Colonic mucosa (tissue), 4 donors: ENCODE results near the gene SPATA13. TPM values are rescaled to one million over a fixed set of nuclear protein-coding genes. Genes with fewer than 3 reads are reported as not detected.
A peak's percentile ranks its signal among the peaks of the same experiment; 100 is the strongest.

Source experiments
- DNase-seq: peaks from one replicate; pipeline ENCODE4 v3.0.0-alpha.2; 2020
- H3K27ac ChIP-seq: fragments of 200-600 bp; one replicate; pipeline ENCODE4 v1.8.0; 2021
- H3K27me3 ChIP-seq: fragments of 200-600 bp; one replicate; pipeline ENCODE4 v1.8.0; 2021
- H3K36me3 ChIP-seq: fragments of 200-600 bp; one replicate; pipeline ENCODE4 v1.8.0; 2021
- H3K4me1 ChIP-seq: fragments of 200-600 bp; one replicate; pipeline ENCODE4 v1.8.0; 2021; ENCODE audit warnings: mild to moderate bottlenecking
- H3K4me3 ChIP-seq: fragments of 200-600 bp; one replicate; pipeline ENCODE4 v1.8.0; 2021
- H3K9ac ChIP-seq, 2 donors: one replicate each; pipeline ENCODE4 v1.7.0; 2013; ENCODE audit warnings: control low read depth in 2 of 2, low read depth in 2 of 2, low read length in 2 of 2
- H3K9me3 ChIP-seq: fragments of 200-600 bp; one replicate; pipeline ENCODE4 v1.8.0; 2021
- intact Hi-C: fragments of 100-400 bp; cut with DNase I; formaldehyde crosslinking; loops from one replicate; pipeline ENCODE4 v1.14.1; 2022
- total RNA-seq, 2 donors: library from RNA; stranded (reverse); fragmentation: NEBNext Ultra II Directional in 1 of 2; extraction: Animal tissue kit (Norgen Biotek cat#: 25700) in 1 of 2; gene quantifications; one replicate each; pipeline ENCODE4 v1.2.1, GENCODE V29; 2021
- TF ChIP-seq, protein P1 (sequence below): fragments of 200-600 bp; IDR thresholded peaks from one replicate; pipeline ENCODE4 v1.8.0; 2022; ENCODE audit warnings: antibody characterized with exemption, mild to moderate bottlenecking
- donor health status: healthy.
- donor health status: DM: no; HTN: no; CAD: no.
- donor health status: DM: no; HTN: no; CAD: no.

Gene SPATA13
- total RNA-seq, 2 donors from 2014 or later, result 41.5 to 43.8 TPM

DNA sequence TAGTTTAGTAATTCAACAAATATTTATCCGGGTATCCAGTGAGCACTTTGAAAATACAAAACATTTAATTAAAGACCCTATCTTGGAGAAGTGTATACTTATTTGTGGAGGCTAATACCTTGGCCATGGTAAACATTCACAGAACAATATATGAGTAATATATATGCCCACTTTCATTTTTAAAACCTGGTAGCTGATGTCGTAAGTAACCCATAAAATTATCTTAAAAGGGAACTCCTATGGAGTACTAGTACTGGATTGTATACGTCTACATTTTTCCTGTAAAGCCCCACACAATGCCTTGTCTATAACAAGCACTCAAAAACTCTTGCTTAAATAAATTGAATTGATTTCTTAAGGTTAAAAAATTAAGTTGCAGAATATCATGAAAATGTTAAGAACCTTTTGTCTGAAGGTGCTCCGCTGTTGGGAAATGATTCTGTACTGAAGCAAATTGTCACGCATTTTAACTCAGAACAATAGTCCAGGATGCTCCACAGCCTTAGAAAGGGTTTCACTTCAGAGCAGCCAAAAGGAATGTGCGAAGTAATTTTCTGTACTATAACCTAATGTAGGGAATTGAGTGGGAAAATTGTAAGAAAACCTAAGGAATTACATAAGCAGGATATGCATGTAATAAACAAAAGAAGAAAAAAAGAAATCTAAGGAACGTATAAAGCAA, 90.0 kb downstream of the SPATA13 start:
- TF ChIP-seq, protein P1, sequence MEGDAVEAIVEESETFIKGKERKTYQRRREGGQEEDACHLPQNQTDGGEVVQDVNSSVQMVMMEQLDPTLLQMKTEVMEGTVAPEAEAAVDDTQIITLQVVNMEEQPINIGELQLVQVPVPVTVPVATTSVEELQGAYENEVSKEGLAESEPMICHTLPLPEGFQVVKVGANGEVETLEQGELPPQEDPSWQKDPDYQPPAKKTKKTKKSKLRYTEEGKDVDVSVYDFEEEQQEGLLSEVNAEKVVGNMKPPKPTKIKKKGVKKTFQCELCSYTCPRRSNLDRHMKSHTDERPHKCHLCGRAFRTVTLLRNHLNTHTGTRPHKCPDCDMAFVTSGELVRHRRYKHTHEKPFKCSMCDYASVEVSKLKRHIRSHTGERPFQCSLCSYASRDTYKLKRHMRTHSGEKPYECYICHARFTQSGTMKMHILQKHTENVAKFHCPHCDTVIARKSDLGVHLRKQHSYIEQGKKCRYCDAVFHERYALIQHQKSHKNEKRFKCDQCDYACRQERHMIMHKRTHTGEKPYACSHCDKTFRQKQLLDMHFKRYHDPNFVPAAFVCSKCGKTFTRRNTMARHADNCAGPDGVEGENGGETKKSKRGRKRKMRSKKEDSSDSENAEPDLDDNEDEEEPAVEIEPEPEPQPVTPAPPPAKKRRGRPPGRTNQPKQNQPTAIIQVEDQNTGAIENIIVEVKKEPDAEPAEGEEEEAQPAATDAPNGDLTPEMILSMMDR, result no peak
- Histone ChIP-seq H3K9me3 (no peaks in the 10 kb centered on the region), H3K4me3 (no peak overlapping the region), H3K27me3 (no peaks in the 10 kb centered on the region), H3K4me1 (peaks cover under 1% of the 10 kb centered on the region), H3K9ac (no peak overlapping the region), H3K27ac (no peak overlapping the region), H3K36me3 (no peaks in the 10 kb centered on the region)
- intact Hi-C loops, result no loop called here
- DNase-seq, result no peak

DNA sequence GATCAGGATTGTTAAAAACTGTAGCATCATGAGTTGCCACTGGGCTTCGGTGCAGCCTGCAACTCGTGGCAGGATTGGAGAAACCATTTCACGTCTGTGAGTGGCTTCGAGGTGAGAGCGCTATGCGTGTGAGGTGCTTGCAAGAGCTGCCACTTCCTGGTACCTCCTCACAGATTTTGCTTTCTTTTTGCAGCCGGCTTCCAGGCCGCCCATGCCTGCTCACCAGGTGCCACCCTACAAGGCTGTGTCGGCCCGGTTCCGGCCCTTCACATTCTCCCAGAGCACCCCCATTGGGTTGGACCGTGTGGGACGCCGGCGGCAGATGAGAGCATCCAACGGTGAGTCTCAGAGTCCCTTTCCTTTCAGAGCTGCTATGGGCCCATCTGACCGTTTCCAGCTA, 91.0 kb downstream of the SPATA13 start:
- no peaks in the 10 kb centered on the region for H3K9me3 ChIP-seq
- no peak for DNase-seq
- peak overlapping the region; percentile 14 for H3K27ac ChIP-seq
- TF ChIP-seq, protein P1, result no peak
- H3K36me3 ChIP-seq, result no peaks in the 10 kb centered on the region
- intact Hi-C loops, result no loop called here
- no peak overlapping the region for H3K9ac ChIP-seq
- H3K4me3 ChIP-seq, result no peak overlapping the region
- no peaks in the 10 kb centered on the region for H3K4me1 ChIP-seq
- no peaks in the 10 kb centered on the region for H3K27me3 ChIP-seq

DNA sequence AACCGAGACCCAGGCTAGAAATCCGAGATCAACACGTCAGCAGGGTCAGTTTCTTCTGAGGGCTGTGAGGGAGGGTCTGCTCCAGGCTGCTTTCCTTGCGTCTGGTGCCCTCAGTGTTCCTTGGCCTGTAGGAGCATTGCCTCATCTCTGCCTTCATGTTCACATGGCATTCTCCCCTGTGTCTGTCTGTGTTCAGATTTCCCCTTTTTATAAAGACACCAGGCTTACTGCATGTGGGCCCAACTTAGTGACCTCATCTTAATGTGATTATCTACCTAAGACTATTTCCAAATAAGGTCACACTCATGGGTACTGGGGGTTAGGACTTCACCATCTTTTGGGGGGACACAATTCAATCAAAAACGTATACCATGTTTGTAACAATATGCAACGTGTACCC, 91.6 kb downstream of the SPATA13 start:
- intact Hi-C loops, result no loop called here
- TF ChIP-seq, protein P1, result no peak
- Histone ChIP-seq H3K9ac (no peak overlapping the region), H3K9me3 (no peaks in the 10 kb centered on the region), H3K4me3 (no peak overlapping the region), H3K27ac (peak overlapping the region; percentile 14), H3K27me3 (no peaks in the 10 kb centered on the region), H3K4me1 (no peaks in the 10 kb centered on the region), H3K36me3 (no peaks in the 10 kb centered on the region)
- DNase-seq, result no peak

DNA sequence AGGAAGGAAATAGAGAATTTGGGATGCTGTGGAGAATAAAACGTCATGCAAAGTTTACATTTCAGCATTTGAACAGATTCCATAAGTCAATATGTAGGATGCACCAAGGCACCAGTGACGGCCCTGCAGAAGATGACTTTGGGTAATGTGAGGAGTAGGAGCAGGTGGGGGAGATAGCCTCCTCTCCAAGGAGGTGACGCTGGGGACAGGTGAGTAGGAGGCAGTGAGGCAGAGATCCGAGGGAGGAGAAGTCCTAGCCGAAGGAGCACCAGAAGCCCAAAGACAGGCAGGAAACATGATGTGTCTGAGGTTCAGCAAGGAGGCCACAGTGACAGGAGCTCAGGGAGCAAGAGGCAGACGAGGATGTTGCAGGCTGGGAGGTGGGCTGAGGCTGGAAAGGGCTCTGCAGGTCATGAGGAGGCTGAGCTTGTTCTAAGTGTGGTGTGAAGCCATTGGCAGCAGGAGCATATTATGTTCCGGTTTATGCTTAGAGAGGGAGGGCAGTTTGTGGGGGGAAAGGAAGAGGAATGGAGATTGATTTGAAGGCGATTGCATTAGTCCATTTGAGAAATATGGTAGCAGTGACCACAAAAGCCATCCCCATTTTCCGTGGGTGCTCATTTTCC, 93.1 kb downstream of the SPATA13 start:
- intact Hi-C loops, result no loop called here
- Histone ChIP-seq H3K36me3 (no peaks in the 10 kb centered on the region), H3K27me3 (no peaks in the 10 kb centered on the region), H3K27ac (peak overlapping the region; percentile 19), H3K9ac (no peak overlapping the region), H3K4me1 (no peaks in the 10 kb centered on the region), H3K4me3 (no peak overlapping the region), H3K9me3 (no peaks in the 10 kb centered on the region)
- DNase-seq, result no peak
- TF ChIP-seq, protein P1, result no peak

DNA sequence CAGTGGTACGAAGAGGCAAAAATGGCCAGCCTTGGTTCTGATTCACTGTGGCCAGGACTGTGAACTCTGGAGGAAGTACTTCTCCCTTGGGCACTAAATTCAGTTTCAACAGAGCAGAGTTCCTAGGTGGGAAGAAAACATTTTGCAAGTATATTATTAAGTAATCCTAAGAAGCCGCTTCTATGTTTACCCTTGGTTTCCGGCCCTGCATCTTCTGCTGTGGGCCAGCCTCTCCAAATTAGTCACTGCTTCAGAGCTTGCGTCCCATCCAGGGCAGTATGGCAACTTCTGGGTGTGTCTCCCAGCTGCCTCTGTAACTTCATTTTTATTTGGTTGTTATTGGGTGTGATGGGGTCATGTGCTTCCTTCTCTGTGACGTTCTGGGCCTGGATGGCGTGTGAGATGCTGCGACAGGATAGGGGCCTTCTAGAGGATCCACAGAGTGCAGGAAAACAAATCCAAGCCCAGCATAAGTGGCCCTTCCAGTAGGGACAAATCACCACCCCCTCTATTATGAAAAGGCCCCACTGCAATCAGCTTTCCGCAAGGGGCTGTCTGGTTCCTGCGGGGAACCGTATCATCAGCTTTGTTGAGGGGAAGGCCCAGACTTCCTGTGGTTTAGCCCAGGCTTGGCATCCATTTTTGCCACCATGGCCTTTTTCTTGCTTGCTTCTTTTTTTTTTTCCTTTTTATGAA, 93.8 kb downstream of the SPATA13 start:
- Histone ChIP-seq H3K27ac (peak overlapping the region; percentile 19), H3K36me3 (no peaks in the 10 kb centered on the region), H3K9me3 (no peaks in the 10 kb centered on the region), H3K4me1 (no peaks in the 10 kb centered on the region), H3K9ac (no peak overlapping the region), H3K4me3 (no peak overlapping the region), H3K27me3 (no peaks in the 10 kb centered on the region)
- DNase-seq, result no peak
- intact Hi-C loops, result no loop called here
- TF ChIP-seq, protein P1, result no peak
